Neural progenitor cell (in vitro differentiated cells): Measurements from ENCODE around the gene SLC35D2.

ENCODE experiments used
- CTCF ChIP-seq: fragments of 200-600 bp; sonication (generic); IDR thresholded peaks from 2 replicates; pipeline ENCODE4 v1.5.1; 2017; ENCODE audit warnings: antibody characterized with exemption, mild to moderate bottlenecking
- EZH2phosphoT487 ChIP-seq: fragments of 200-600 bp; sonication (generic); IDR thresholded peaks from 2 replicates; pipeline ENCODE4 v1.6.1; 2017; ENCODE audit warnings: antibody characterized with exemption

- TF ChIP-seq CTCF (no peak), EZH2phosphoT487 (no peak)
Measured at GRCh38 chr9:96333958-96334357, 49.6 kb downstream of the SLC35D2 start.
